Astrocyte (in vitro differentiated cells and primary cell): Measurements from ENCODE around the gene CRHR2. TPM values are rescaled to one million over a fixed set of nuclear protein-coding genes. Genes with fewer than 3 reads are reported as not detected.

ENCODE experiments used
- DNase-seq: peaks from one replicate; pipeline ENCODE4 v3.0.0-alpha.2; 2010; ENCODE audit warnings: low read depth
- FAIRE-seq: peaks from 2 replicates; lab custom pipeline; 2011; peaks lifted over from hg19 to GRCh38; lab: Jason Lieb, UNC
- H2AFZ ChIP-seq: 2 replicates; pipeline ENCODE4 v1.6.0; 2012; ENCODE audit warnings: low read depth, low read length, inconsistent platforms
- H3K27ac ChIP-seq: 2 replicates; pipeline ENCODE4 v1.5.1; 2011; ENCODE audit warnings: low read depth, low read length, inconsistent platforms
- H3K27me3 ChIP-seq: 2 replicates; pipeline ENCODE4 v1.6.0; 2011; ENCODE audit warnings: low read length, inconsistent platforms; ENCODE audit not compliant: insufficient read depth
- H3K36me3 ChIP-seq: 2 replicates; pipeline ENCODE4 v1.5.1; 2011; ENCODE audit warnings: low read length, inconsistent platforms; ENCODE audit not compliant: insufficient read depth
- H3K4me1 ChIP-seq: 2 replicates; pipeline ENCODE4 v1.5.1; 2011; ENCODE audit warnings: low read length, inconsistent platforms; ENCODE audit not compliant: insufficient read depth
- H3K4me2 ChIP-seq: 2 replicates; pipeline ENCODE4 v1.6.0; 2012; ENCODE audit warnings: low read length, inconsistent platforms
- H3K4me3 ChIP-seq: 2 replicates; pipeline ENCODE4 v1.5.1; 2011; ENCODE audit warnings: low read depth, mild to moderate bottlenecking, low read length, inconsistent platforms; ENCODE audit not compliant: insufficient read depth
- H3K79me2 ChIP-seq: 2 replicates; pipeline ENCODE4 v1.6.0; 2012; ENCODE audit warnings: mild to moderate bottlenecking, low read length, inconsistent platforms; ENCODE audit not compliant: insufficient read depth
- H3K9ac ChIP-seq: 2 replicates; pipeline ENCODE4 v1.6.0; 2012; ENCODE audit warnings: mild to moderate bottlenecking, low read length, inconsistent platforms
- H3K9me3 ChIP-seq: 2 replicates; pipeline ENCODE4 v1.5.1; 2012; ENCODE audit warnings: low read depth, mild to moderate bottlenecking, low read length, inconsistent platforms; ENCODE audit not compliant: insufficient read depth
- H4K20me1 ChIP-seq: 2 replicates; pipeline ENCODE4 v1.6.0; 2012; ENCODE audit warnings: low read length, inconsistent platforms; ENCODE audit not compliant: insufficient read depth
- H3K27ac Mint-ChIP-seq: one replicate; pipeline ENCODE4 v1.8.0; 2021; ENCODE audit warnings: mild to moderate bottlenecking, mixed read lengths; ENCODE audit not compliant: unreplicated experiment
- H3K27me3 Mint-ChIP-seq: one replicate; pipeline ENCODE4 v1.8.0; 2021; ENCODE audit warnings: low read depth, mixed read lengths; ENCODE audit not compliant: unreplicated experiment
- H3K36me3 Mint-ChIP-seq: one replicate; pipeline ENCODE4 v1.8.0; 2021; ENCODE audit warnings: low read depth, mixed read lengths; ENCODE audit not compliant: unreplicated experiment
- H3K4me1 Mint-ChIP-seq: one replicate; pipeline ENCODE4 v1.8.0; 2021; ENCODE audit warnings: low read depth, mixed read lengths; ENCODE audit not compliant: unreplicated experiment
- H3K4me3 Mint-ChIP-seq: one replicate; pipeline ENCODE4 v1.8.0; 2021; ENCODE audit warnings: mild to moderate bottlenecking, moderate library complexity, mixed read lengths; ENCODE audit not compliant: unreplicated experiment
- H3K9me3 Mint-ChIP-seq: one replicate; pipeline ENCODE4 v1.8.0; 2021; ENCODE audit warnings: mild to moderate bottlenecking, mixed read lengths; ENCODE audit not compliant: unreplicated experiment
- CTCF ChIP-seq: IDR thresholded peaks from 2 replicates; pipeline ENCODE4 v1.5.1; 2011; ENCODE audit warnings: low read depth, mild to moderate bottlenecking, inconsistent platforms, low read length, moderate library complexity; ENCODE audit not compliant: insufficient read depth
- EZH2 ChIP-seq: IDR thresholded peaks from 2 replicates; pipeline ENCODE4 v1.6.1; 2012; ENCODE audit warnings: mild to moderate bottlenecking, low read length, inconsistent platforms; ENCODE audit not compliant: insufficient read depth
- total RNA-seq: library from RNA; stranded (reverse); gene quantifications from 2 replicates; pipeline ENCODE4 v1.2.1, GENCODE V29; 2021

Gene CRHR2
- total RNA-seq, 1 donor from 2014 or later: not detected

GRCh38 chr7:30730097-30730496 lies 47.8 kb upstream of the CRHR2 start:
- no peak overlapping the region for H3K4me3 ChIP-seq
- Mint-ChIP-seq H3K27me3 (peaks cover 51% of the 10 kb centered on the region), H3K4me3 (no peak overlapping the region), H3K9me3 (peaks cover 3% of the 10 kb centered on the region), H3K36me3 (peaks cover 2% of the 10 kb centered on the region), H3K27ac (no peak overlapping the region), H3K4me1 (peaks cover 5% of the 10 kb centered on the region)
- H3K9me3 ChIP-seq: no peaks in the 10 kb centered on the region
- no peak overlapping the region for H3K9ac ChIP-seq
- TF ChIP-seq CTCF: no peak
- no peak for TF ChIP-seq EZH2
- no peaks in the 10 kb centered on the region for H3K79me2 ChIP-seq
- DNase-seq: no peak
- H3K36me3 ChIP-seq: no peaks in the 10 kb centered on the region
- no peaks in the 10 kb centered on the region for H4K20me1 ChIP-seq
- no peak overlapping the region for H3K4me2 ChIP-seq
- no peak overlapping the region for H3K27ac ChIP-seq
- no peak overlapping the region for H2AFZ ChIP-seq
- peaks cover 20% of the 10 kb centered on the region for H3K27me3 ChIP-seq
- no peaks in the 10 kb centered on the region for H3K4me1 ChIP-seq
- FAIRE-seq: no peak

DNA sequence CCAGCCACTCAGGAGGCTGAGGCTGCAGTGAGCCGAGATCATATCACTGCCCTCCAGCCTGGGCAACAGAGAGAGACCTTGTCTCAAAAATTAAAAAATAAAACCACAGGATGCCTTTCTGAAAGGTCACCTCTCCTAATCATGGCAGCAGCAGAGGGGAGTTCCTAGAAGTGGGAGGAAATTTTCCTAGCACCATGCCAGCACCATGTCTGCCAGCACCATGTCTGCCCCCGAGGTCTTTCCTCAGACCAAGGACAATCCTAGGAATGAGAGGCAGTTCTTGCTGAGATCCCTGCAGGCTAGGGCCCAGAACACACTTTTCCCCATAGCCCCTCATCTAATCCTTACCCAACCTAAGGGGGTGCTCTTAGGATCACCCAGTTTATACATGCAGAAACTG lies 47.4 kb upstream of the CRHR2 start:
- TF ChIP-seq CTCF: no peak
- no peak for TF ChIP-seq EZH2
- no peaks in the 10 kb centered on the region for H3K4me1 ChIP-seq
- DNase-seq (no peak), FAIRE-seq (no peak)
- H3K79me2 ChIP-seq: no peaks in the 10 kb centered on the region
- Mint-ChIP-seq H3K4me3 (no peak overlapping the region), H3K9me3 (no peaks in the 10 kb centered on the region), H3K36me3 (peaks cover 2% of the 10 kb centered on the region), H3K27me3 (peaks cover 53% of the 10 kb centered on the region), H3K27ac (no peak overlapping the region), H3K4me1 (peaks cover 5% of the 10 kb centered on the region)
- peaks cover 22% of the 10 kb centered on the region for H3K27me3 ChIP-seq
- H3K27ac ChIP-seq: no peak overlapping the region
- no peak overlapping the region for H3K4me2 ChIP-seq
- no peak overlapping the region for H3K9ac ChIP-seq
- no peak overlapping the region for H3K4me3 ChIP-seq
- H4K20me1 ChIP-seq: no peaks in the 10 kb centered on the region
- H2AFZ ChIP-seq: no peak overlapping the region
- no peaks in the 10 kb centered on the region for H3K36me3 ChIP-seq
- H3K9me3 ChIP-seq: no peaks in the 10 kb centered on the region

DNA sequence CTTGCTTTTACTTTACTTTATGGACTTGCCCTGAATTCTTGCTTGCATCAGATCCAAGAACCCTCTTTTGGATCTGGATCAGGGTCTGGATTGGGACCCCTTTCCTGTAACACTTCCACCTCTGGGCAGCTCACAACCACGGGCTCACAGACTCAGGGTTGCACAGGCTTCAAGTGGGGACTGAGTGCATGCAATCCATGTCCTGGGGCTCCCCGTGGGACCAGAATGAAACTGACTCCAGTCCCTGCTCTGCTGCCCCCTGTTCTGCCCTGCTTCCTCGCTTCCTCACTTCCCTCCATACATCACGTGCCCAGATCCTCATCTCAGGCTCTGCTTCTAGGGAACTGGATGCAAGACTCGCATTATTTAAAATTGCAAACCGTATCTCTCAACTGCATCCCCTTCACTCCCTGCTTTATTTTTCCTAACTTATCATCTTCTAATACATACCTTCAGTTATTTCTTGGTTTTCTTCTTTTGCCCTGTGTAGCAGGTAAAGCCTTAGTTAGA lies 46.4 kb upstream of the CRHR2 start:
- no peak overlapping the region for H3K4me3 ChIP-seq
- H3K4me1 Mint-ChIP-seq: peaks cover 5% of the 10 kb centered on the region
- H3K4me1 ChIP-seq: no peaks in the 10 kb centered on the region
- no peaks in the 10 kb centered on the region for H4K20me1 ChIP-seq
- FAIRE-seq (no peak), DNase-seq (no peak)
- H3K27me3 Mint-ChIP-seq: peaks cover 51% of the 10 kb centered on the region
- H3K9me3 ChIP-seq: no peaks in the 10 kb centered on the region
- no peaks in the 10 kb centered on the region for H3K36me3 ChIP-seq
- H3K79me2 ChIP-seq: no peaks in the 10 kb centered on the region
- H3K9me3 Mint-ChIP-seq: no peaks in the 10 kb centered on the region
- no peak overlapping the region for H3K4me3 Mint-ChIP-seq
- no peak overlapping the region for H3K9ac ChIP-seq
- H3K27ac Mint-ChIP-seq: no peak overlapping the region
- no peak overlapping the region for H3K27ac ChIP-seq
- TF ChIP-seq EZH2: no peak
- TF ChIP-seq CTCF: no peak
- H2AFZ ChIP-seq: no peak overlapping the region
- peaks cover 27% of the 10 kb centered on the region for H3K27me3 ChIP-seq
- peaks cover 2% of the 10 kb centered on the region for H3K36me3 Mint-ChIP-seq
- H3K4me2 ChIP-seq: no peak overlapping the region
